HG02840 (cell line): ENCODE data around the gene FBXW11.
"Not testable (repeated sequence)": the region's sequence is repeated elsewhere in the genome, so short reads cannot be mapped to it uniquely, and the experiment has no call there.

Experiments
- ATAC-seq: cut with Tn5 transposase; IDR thresholded peaks from one replicate; pipeline ENCODE4 v1.9.1; 2021; ENCODE audit warnings: mild to moderate bottlenecking, moderate library complexity, moderate number of reproducible peaks; ENCODE audit not compliant: unreplicated experiment, low FRiP score

FBXW11 gene

DNA sequence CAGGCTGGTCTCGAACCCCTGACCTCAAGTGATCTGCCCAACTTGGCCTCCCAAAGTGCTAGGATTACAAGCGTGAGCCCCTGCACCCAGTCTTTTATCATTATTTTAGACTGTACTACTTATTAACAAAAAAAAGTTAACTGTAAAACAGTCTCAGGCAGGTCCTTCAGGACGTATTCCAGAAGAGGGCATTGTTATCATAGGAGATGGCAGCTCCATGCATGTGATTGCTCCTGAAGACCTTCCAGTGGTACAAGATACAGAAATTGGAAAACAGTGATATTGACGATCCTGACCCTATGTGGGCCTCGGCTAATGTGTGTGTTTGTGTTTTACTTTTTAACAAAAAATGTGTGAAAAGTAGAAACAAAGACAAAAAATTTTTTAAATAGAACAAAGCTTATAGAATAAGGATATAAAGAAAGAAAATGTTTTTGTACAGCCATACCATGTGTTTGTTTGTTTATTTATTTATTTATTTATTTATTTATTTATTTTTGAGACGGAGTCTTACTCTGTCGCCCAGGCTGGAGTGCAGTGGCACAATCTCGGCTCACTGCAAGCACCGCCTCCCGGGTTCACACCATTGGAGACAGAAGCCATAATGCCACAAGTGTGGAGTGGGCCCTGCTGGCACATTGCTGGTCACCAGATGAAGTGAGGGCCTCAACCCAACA is 13.8 kb upstream of the FBXW11 start:
- ATAC-seq, result not testable (repeated sequence)

DNA sequence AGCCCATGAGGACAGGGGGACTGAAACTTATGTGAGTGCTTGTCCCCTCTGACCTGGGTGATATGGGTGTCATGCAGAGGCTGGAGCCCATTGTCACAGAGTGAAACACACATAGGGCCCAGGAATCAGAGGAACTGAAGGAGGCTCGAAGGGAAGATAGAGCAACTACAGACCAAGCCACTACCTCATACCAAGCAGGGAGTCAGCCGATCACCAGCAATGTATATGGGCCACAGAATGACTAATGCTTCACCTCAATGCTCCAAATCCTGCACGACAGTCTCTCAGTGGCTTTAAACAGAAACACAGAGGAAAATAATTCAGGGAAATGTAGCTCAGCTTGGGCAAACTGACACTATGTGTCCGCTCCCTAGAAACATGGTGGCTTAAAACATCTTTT is 8.9 kb upstream of the FBXW11 start:
- ATAC-seq, result no peak

DNA sequence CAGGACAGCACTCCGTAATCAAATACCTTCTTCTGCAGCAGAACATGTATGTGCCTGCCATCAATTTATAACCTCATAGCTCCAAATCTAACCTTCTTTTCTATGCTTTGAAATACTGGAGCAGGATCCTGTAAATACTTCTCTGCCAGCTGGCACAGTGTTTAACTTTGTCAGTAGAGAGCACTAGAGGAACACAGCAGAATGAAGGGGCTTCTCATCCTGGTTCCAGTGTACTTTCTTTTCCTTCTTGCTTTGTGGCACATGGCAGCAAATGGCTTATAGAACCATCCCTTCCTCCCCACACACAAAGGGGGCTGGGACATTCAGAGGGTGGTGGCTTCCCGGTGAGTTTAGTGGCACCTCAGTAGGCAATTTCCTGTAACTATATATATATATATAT is 3.8 kb upstream of the FBXW11 start:
- ATAC-seq, result no peak

DNA sequence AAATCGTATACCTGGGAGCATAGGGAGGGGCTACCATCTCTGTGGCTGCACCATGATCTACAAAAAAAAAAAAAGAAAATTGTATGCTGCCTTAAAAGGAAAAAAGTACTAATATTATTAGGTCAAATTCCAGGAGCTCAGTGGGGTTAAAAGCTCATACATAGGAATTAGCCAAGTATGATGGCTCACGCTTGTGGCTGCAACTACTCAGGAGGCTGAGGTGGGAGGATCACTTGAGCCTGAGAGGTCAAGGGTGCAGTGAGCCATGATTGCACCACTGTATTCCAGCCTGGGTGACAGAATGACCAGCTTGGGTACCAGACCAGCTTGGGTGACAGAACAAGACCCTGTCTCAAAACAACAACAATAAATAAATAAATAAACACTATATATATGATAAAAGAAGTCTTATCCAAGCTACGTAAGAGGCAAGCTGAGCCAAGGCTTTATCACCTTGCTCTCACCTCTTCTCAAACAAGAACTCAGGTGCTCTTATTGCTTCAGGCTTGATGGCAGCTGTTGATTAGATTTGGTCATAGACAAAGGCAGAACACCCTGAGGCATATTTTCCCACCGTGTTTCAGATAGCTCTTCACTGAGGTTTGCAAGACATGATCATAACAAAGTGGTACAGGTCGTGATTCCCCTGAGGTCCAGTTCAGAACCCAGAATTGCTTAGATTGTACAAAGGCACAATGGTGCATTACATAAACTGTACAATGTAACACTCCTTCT is 3.3 kb upstream of the FBXW11 start:
- no peak for ATAC-seq

DNA sequence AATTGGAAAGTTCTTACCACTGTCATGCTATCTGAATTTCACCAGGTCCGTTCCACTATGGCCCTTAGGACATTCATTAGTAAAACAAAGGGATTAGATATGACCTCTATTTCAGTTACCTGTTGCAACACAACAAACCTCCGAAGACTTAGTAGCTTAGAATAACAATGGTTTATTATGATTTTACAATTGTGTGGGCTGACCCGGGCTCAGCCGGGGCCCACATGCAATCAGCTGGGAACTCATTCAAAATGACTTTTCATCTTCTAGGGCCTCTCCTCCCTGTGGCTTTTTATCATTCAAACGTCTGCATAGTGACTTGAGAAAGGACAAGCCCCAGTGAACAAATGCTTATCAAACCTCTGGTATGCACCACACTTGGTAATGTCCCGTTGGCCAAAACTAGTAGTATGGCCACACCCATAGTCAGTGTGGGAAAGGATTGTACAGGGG is 2.3 kb upstream of the FBXW11 start:
- ATAC-seq, result no peak

DNA sequence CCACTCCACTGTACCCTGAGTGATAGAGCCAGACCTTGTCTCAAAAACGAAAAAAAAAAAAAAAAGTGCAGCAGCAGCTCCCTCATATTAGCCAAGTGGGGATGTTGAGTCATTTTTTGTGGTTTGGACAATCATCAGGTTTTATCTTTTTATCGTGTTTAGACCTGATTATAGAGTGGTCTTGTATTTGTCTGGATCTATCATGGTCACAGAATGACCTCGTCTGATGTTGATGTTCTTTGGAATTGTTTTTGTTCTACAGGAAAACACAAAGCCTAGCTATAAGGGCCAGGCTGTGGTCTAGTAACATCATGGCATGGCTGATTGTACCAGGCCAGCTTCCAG is 1.6 kb upstream of the FBXW11 start:
- ATAC-seq, result no peak

DNA sequence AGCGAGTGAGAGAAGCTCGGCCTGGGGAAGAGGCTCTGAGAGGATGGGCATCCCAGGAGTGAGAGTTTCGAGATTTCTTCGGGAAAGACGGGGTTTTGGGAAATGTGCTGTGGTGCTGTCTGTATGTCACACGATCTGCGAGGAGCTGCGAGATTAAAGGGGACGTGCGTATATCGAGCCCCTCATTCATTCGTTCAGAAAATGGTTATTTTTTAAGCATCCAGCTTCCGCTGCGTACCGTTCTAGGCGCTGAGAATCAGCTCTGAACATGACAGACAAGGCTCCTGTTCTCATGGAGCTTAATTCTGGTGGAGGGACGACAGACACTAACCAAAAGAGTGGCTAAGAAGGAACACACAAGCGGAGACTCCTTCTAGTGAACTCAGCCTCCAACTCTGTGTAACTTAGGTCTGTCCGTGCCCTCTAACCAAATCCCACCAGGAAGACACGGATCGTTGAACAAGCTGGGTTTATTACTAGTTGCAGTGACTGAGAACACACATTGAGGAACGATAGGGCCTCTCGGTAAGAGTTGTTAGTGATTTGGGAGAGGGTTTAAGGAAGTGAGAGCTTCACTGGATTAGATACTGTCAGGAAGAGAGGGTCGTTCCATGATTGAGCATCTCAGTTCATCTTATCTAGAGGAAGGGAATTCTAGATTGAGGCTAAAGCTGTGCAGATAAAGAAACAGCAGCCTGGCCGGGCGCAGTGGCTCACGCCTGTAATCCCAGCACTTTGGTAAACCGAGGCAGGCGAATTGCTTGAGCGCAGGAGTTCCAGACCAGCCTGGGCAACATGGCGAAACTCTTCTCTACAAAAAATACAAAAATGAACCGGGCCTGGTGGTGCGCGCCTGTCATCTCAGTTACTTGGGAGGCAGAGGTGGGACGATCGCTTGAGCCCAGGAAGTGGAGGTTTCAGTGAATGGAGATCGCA is 1.0 kb upstream of the FBXW11 start:
- no peak for ATAC-seq

DNA sequence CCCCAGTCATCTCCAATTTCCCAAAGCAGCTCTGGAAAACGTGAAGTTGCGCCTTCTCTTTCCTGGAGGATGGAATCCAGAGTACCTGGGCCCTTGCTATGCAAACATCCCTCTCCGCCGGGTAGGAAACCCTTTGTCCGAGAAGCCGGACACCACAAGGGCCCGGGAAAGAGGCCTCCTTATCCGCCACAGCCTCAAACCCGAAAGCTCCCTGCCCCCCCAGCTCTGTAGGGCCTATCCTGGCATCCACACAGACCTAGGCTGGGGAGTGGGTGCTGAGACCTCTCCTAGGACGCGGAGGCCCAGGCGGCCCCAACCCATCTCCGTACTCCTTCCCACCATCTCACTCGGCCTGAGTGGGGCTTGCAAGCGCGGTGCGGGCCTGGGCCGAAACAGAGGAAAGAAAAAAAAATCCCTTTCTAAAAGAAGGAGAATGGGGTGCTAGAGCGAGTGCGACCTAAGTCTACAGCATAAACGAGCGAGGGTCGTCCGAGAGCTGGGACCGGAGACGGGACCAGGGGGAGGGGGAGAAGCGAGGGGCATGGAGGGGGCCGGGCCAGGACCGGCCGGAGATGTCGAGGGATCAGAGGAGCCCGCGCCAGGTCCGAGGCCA is 624 bp downstream of the FBXW11 start:
- peak; percentile 1 for ATAC-seq

DNA sequence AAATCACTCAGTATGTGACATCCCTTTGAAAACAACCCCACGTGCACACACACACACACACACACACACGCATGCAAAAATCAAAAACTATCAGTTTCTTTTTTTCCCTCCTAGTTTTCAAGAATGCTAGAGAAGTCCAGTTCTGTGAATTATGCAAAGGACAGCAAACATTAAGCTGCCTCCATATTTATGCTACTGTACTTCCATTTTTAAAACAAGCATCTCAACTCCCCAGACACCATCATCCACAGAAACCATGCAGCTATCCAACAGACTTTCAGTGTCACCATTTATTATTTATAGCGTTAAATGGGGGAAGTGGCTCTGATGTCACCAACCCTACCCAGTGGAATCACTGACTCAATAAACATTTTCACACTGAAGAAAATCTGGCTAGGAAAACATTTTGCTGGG is 1.6 kb downstream of the FBXW11 start:
- no peak for ATAC-seq

DNA sequence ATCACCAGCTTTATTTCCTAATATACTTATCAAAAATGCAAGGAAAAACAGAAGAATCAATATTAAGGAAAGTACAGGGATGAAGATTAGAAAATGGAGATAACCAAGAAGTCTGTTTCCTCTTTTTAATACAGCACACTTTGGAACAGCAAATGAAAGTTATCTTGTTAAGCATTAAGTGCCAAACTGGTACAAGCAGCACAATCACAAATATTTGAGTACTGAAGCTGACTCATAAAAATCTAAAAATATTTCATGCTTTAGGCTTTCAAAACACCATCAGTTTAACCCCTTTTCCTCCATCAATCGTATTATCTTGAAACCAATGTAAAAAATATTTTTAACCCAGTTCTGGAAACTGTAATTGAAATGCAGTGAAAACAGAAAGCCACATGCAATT is 2.7 kb downstream of the FBXW11 start:
- ATAC-seq, result no peak

DNA sequence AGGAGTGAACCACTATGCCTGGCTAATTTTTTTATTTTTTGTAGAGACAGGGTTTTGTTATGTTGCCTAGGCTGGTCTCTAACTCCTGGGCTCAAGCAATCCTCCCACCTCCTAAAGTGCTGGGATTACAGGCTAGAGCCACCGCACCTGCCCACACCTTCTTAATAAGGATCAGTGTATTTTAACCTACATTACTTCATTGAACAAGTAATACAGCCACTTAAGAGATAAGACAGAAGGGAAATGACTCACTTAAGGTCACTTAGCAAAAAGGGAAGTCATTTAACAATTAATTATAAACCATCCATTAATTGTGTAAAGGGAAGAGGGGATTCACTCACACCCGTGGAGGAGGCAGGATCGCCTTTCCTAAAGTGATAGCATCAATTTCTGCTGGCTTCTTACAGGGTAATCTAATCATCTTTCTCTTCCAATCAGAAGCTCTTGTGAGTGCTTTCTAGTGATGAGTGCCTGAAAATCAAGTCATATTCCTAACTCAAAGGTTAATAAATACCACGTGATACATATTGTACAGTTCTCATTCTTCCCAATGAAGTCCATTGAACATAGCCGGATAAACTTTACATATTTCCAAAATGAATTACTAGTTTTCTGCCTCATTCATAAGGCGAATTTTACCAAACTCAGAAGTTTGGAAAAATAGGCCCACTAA is 3.5 kb downstream of the FBXW11 start:
- no peak for ATAC-seq

DNA sequence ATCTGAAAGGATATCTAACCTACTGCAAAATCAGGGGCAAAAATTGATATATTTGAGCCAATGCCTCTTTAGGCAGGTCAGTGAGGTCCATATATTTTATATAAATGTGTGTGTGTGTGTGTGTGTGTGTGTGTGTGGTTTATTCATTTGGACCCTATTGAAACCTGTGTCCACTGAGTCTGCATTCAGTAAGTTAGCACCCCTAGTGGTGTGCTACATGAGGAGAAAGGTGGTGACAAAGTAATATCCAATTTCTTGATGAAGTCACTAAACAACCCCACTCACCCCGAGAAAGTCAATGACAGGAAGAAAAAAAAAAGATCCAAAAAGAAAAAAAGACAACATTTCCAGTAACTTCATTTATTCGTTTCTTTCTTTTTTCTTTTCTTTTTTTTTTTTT is 4.1 kb downstream of the FBXW11 start:
- ATAC-seq, result no peak

DNA sequence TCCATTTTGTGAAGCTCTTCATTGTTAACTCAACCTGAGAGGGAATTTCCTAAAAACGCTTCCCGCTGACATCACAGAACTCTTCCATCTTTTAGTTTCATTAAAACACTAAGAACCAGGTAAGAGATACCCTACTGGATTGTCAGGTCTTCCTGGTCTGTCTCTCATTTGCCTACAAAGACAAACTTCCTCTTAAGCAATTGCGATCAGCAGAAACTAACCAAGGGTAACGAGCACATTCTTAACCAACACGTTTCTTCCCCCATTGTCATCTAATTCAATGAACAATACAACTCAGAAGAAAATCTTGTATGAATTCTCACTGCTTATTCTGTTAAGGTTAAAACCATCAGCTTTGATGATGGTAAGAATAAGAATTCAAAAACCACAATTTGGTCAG is 6.6 kb downstream of the FBXW11 start:
- ATAC-seq, result no peak

DNA sequence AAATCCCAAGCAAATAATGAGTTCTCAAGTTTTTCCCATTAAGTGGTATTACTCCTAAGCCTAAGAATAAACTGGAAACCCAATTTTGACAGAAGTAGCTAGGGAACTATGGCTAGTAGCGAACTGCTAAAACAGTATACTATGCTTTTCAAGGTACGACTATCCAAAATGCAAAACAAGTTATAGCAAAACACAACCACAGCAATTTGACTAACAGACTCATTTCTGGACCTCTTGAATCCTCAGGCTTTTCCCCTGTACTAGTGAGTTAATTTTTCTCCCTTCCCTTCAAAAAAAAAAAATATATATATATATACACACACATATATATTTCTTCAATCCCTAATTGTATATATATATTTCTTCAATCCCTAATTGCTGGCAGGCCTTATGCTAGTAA is 7.3 kb downstream of the FBXW11 start:
- no peak for ATAC-seq

DNA sequence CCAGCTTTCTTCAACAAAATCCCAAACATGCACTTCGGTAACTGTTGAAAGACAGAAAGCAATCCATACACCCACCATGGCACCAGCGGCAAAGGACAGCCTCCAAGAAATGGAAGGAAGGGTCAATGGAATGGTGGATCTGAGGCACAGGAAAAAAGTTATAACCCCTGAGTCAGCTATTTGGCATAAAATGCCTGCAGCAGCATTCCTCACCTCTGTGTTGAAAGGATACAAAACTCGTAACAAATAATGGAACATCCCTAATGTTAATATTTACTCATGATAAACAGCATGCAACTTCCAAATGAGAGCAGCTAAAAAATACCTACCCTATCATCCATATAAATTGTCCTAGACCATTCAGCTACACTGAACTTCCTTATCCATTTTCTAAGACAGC is 9.4 kb downstream of the FBXW11 start:
- ATAC-seq, result no peak

DNA sequence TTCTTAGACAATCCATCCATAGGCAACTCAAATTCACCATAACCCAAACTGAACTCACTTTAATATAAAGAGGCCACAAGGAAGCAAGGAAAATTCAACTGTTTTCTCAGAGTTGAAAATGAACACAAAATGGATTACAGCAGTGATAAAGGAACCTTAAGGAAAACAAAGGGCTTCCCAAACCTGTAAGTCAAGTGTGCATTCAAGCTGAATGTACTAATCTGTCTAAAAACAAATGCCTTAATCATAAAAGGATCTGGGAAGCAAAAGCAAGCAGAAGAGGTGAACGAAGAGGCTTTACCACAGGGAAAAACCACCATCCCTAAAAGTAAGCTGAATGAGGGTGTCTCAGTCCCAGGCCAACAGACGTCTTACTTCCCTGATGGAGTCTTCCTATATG is 13.6 kb downstream of the FBXW11 start:
- no peak for ATAC-seq

DNA sequence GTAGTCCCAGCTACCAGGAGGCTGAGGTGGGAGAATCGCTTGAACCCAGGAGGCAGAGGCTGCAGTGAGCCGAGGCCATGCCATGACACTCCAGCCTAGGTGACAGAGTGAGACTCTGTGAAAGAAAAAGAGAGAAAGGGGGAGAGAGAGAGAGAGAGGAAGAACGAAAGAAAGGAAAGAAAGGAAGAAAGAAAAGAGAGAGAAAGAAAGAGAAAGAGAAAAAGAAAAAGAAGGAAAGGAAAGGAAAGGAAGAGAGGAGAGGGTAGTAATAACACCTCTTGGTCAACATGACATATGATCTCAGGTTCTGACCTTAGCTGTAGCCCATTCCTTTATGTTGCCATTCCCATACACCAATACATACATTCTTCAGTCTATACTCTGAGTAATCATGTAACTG is 14.1 kb downstream of the FBXW11 start:
- ATAC-seq, result no peak

DNA sequence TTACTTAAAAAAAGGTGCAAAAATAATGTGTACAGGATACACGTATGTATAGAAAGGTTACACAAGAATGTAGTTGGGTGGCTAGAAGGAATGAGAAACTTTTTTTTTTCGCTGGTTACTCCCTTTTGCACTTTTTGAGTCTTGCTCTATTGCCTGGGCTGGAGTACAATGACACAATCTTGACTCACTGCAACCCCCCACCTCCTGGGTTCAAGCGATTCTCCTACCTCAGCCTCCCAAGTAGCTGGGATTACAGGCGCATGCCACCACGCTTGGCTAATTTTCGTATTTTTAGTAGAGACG is 15.8 kb downstream of the FBXW11 start:
- no peak for ATAC-seq

DNA sequence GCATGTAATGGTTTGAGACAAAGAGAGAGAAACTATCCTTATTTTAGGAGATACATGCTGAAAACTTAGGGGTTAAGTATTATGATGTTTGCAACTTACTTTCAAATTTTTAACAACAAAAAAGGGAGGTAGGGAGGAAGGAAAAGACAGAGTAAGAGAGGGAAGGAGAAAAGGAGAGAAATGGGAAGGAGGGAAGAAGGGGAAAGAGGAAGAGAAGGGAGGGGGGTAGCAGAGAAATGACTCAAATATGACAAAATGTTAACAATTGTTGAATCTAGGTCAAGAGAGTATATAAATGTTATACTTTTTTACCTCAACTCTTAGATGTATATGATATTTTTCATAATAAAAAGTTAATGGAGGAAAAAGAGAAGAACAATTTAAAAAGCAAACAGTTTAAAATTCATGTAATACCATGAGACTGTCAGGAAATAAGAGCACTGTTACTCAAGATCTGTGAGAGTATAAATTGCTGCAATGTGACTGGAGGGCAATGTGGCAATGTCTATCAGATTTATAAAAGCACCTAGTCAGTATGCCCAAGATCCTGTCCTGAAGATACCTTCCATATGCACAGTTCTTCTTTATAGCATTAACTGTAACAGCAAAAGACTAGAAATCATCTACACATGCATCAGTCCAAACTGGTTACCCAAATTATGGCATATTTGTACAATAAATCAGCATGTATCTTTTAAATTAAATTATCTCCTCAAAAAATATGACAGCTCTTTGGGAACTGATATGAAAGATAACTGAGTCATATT is 16.3 kb downstream of the FBXW11 start:
- no peak for ATAC-seq

DNA sequence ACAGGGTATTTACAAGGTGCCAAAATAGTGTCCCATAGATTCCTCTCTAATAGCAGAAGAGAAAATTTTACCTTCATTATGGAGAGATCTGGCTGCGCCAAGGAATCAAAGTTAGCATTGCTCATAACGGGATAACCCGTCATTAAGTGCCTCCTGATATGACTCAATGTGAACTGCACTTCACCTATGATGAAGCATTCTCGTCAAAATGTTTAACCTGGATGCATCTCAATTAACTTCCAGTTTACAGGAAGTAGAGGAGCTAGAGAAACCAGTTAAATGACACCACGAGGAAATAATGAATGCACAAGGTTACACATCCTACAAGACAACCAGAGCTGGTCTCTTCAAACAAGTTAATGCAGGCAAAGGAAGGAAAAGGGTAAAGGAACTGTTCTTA is 17.2 kb downstream of the FBXW11 start:
- peak; percentile 58 for ATAC-seq
